HG03095 (cell line): ENCODE measurements around the gene FCHSD2.
A peak's percentile ranks its signal among the peaks of the same experiment; 100 is the strongest.
"Not testable (repeated sequence)": the region's sequence is repeated elsewhere in the genome, so short reads cannot be mapped to it uniquely, and the experiment has no call there.

ENCODE experiments used
- ATAC-seq: cut with Tn5 transposase; IDR thresholded peaks from one replicate; pipeline ENCODE4 v1.9.1; 2021; ENCODE audit warnings: moderate library complexity; ENCODE audit not compliant: unreplicated experiment

FCHSD2 gene

GRCh38 chr11:72811686-72812085 is 330.4 kb downstream of the FCHSD2 start:
- ATAC-seq = not testable (repeated sequence)

- ATAC-seq = no peak
Measured at GRCh38 chr11:72808331-72808798, 333.8 kb downstream of the FCHSD2 start.

- ATAC-seq = no peak
Measured at GRCh38 chr11:72807792-72808191, 334.3 kb downstream of the FCHSD2 start.

- no peak for ATAC-seq
Measured at GRCh38 chr11:72807021-72807693, 335.0 kb downstream of the FCHSD2 start.

GRCh38 chr11:72806378-72806777 is 335.7 kb downstream of the FCHSD2 start:
- not testable (repeated sequence) for ATAC-seq

- ATAC-seq = no peak
Measured at GRCh38 chr11:72805216-72805615, 336.9 kb downstream of the FCHSD2 start.

- no peak for ATAC-seq
Measured at GRCh38 chr11:72802822-72803221, 339.3 kb downstream of the FCHSD2 start.

GRCh38 chr11:72799441-72799840 is 342.7 kb downstream of the FCHSD2 start:
- ATAC-seq = no peak

GRCh38 chr11:72798361-72798760 is 343.8 kb downstream of the FCHSD2 start:
- ATAC-seq = no peak

GRCh38 chr11:72793425-72794367 is 348.4 kb downstream of the FCHSD2 start, which contains the start of gene STARD10:
TSS of gene STARD10 (minus strand) at chr11:72794047. CDS start at chr11:72781181, 12,866 bp downstream.
- peak; percentile 77 for ATAC-seq

GRCh38 chr11:72793076-72793424 is 349.1 kb downstream of the FCHSD2 start:
- no peak for ATAC-seq

GRCh38 chr11:72792437-72793021 is 349.6 kb downstream of the FCHSD2 start:
- no peak for ATAC-seq

- not testable (repeated sequence) for ATAC-seq
Measured at GRCh38 chr11:72791228-72791627, 350.9 kb downstream of the FCHSD2 start.

- ATAC-seq = no peak
Measured at GRCh38 chr11:72789493-72790131, 352.5 kb downstream of the FCHSD2 start.

GRCh38 chr11:72788241-72788640 is 353.9 kb downstream of the FCHSD2 start:
- ATAC-seq = no peak

- ATAC-seq = no peak
Measured at GRCh38 chr11:72787216-72788104, 354.7 kb downstream of the FCHSD2 start.
